SU-DHL-6 (cell line): ENCODE measurements around the gene NLRP6.
"Not testable (repeated sequence)": the region's sequence is repeated elsewhere in the genome, so short reads cannot be mapped to it uniquely, and the experiment has no call there.

Experiments used
- EZH2phosphoT487 ChIP-seq: fragments of 200-600 bp; sonication (generic), shearing (Covaris generic); conservative IDR thresholded peaks from 2 replicates; pipeline ENCODE4 v1.6.1; 2018; ENCODE audit warnings: mild to moderate bottlenecking, antibody characterized with exemption, low read length, moderate library complexity, mixed read lengths
- TF ChIP-seq, protein P1 (sequence below): fragments of 200-600 bp; sonication (generic); IDR thresholded peaks from one replicate; pipeline ENCODE4 v1.5.1; 2017; ENCODE audit warnings: antibody characterized with exemption, mild to moderate bottlenecking, low read length, moderate library complexity; ENCODE audit not compliant: insufficient read depth, poor library complexity, severe bottlenecking

DNA sequence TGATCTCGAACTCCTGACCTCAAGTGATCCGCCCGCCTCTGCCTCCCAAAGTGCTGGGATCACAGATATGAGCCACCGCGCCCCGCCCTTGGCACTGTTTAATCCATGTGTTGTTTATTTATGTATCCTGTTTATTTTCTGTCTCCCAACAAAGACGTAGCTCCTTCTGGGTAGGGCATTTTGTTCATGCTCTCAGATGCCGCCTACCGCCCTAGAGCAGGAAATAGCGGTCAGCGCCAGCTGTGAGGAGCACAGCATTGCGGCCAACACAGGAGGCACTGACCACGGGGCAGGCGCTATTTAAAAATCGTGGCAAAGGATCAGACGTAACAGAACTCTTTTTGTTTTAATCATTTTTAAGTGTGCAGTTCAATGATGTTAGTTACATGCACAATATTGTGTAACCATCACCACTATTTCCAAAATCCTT lies 9.5 kb upstream of the NLRP6 start:
- TF ChIP-seq, protein P1, sequence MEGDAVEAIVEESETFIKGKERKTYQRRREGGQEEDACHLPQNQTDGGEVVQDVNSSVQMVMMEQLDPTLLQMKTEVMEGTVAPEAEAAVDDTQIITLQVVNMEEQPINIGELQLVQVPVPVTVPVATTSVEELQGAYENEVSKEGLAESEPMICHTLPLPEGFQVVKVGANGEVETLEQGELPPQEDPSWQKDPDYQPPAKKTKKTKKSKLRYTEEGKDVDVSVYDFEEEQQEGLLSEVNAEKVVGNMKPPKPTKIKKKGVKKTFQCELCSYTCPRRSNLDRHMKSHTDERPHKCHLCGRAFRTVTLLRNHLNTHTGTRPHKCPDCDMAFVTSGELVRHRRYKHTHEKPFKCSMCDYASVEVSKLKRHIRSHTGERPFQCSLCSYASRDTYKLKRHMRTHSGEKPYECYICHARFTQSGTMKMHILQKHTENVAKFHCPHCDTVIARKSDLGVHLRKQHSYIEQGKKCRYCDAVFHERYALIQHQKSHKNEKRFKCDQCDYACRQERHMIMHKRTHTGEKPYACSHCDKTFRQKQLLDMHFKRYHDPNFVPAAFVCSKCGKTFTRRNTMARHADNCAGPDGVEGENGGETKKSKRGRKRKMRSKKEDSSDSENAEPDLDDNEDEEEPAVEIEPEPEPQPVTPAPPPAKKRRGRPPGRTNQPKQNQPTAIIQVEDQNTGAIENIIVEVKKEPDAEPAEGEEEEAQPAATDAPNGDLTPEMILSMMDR, result not testable (repeated sequence)
- TF ChIP-seq EZH2phosphoT487, result not testable (repeated sequence)
